GM18502 (cell line): ENCODE measurements around the gene KRTAP19-1.
A peak's percentile ranks its signal among the peaks of the same experiment; 100 is the strongest.

Source experiments
- ATAC-seq: cut with Tn5 transposase; IDR thresholded peaks from one replicate; pipeline ENCODE4 v1.9.1; 2021; ENCODE audit warnings: mild to moderate bottlenecking; ENCODE audit not compliant: unreplicated experiment, poor library complexity

KRTAP19-1 gene

GRCh38 chr21:30434033-30434631 is 46.0 kb downstream of the KRTAP19-1 start:
- ATAC-seq: peak; percentile 84

DNA sequence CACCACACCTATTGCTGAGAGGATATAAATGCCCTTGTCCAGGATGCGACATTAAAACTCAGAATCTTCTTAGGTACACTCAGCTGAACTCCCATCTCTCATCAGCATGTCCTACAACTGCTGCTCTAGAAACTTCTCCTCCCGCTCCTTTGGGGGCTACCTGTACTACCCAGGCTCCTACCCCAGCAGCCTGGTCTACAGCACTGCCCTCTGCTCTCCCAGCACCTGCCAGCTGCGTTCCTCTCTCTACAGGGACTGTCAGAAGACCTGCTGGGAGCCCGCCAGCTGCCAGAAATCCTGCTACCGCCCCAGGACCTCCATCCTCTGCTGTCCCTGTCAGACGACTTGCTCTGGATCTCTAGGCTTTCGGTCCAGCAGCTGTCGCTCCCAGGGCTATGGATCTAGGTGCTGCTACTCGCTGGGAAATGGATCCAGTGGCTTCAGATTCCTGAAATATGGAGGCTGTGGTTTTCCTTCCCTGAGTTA is 50.0 kb downstream of the KRTAP19-1 start, which contains the start of gene KRTAP13-4:
TSS of gene KRTAP13-4 (plus strand) at position 51 of the 486 bp plus-strand sequence. CDS start at position 107, 56 bp downstream.
- ATAC-seq: no peak
